AG09309 (cell line): ENCODE measurements around the gene GLYATL1.

Source experiments
- DNase-seq: peaks from one replicate; pipeline ENCODE4 v3.0.0-alpha.2; 2010; ENCODE audit warnings: low read depth
- H3K4me3 ChIP-seq: 2 replicates; pipeline ENCODE4 v1.5.1; 2011; ENCODE audit warnings: mild to moderate bottlenecking, low read depth, low read length, moderate library complexity; ENCODE audit not compliant: control insufficient read depth
- TF ChIP-seq, protein P1 (sequence below): IDR thresholded peaks from 2 replicates; pipeline ENCODE4 v1.5.1; 2011; ENCODE audit warnings: mild to moderate bottlenecking, low read depth, low read length, inconsistent platforms; ENCODE audit not compliant: insufficient read depth, control insufficient read depth; ENCODE audit errors: missing control alignments

GLYATL1 gene, protein sequence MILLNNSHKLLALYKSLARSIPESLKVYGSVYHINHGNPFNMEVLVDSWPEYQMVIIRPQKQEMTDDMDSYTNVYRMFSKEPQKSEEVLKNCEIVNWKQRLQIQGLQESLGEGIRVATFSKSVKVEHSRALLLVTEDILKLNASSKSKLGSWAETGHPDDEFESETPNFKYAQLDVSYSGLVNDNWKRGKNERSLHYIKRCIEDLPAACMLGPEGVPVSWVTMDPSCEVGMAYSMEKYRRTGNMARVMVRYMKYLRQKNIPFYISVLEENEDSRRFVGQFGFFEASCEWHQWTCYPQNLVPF

GRCh38 chr11:58939277-58939676 lies at the start of gene GLYATL1:
Gene GLYATL1, plus strand, starts transcription at chr11:58939488. Its CDS starts 7,600 bp downstream, at chr11:58947088.
- no peak within 1 kb of the TSS for H3K4me3 ChIP-seq
- DNase-seq = no peak
- TF ChIP-seq, protein P1, sequence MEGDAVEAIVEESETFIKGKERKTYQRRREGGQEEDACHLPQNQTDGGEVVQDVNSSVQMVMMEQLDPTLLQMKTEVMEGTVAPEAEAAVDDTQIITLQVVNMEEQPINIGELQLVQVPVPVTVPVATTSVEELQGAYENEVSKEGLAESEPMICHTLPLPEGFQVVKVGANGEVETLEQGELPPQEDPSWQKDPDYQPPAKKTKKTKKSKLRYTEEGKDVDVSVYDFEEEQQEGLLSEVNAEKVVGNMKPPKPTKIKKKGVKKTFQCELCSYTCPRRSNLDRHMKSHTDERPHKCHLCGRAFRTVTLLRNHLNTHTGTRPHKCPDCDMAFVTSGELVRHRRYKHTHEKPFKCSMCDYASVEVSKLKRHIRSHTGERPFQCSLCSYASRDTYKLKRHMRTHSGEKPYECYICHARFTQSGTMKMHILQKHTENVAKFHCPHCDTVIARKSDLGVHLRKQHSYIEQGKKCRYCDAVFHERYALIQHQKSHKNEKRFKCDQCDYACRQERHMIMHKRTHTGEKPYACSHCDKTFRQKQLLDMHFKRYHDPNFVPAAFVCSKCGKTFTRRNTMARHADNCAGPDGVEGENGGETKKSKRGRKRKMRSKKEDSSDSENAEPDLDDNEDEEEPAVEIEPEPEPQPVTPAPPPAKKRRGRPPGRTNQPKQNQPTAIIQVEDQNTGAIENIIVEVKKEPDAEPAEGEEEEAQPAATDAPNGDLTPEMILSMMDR = no peak

GRCh38 chr11:58893899-58894298 lies 45.4 kb upstream of the GLYATL1 start:
- TF ChIP-seq, protein P1 = no peak
- no peak for DNase-seq
- H3K4me3 ChIP-seq = no peak overlapping the region

DNA sequence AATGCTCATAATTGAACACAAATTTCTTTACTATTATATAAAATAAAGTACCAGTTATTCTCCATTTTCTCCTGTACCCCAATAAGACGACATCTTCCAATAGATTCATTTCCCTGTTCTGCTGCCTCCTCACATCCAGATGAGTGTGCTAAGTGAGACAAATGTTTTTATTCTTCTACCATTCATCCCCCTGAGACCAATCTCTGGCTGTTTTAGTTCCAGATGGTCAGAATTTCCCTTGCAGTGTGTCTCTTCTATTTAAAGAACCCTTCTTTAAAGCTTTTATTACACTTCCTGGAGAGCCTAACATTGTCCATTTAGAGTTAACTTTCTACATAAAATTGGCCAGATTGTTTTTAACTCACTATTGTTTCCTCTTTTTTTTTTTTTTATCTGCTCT lies 41.2 kb upstream of the GLYATL1 start:
- TF ChIP-seq, protein P1 = no peak
- H3K4me3 ChIP-seq = no peak overlapping the region
- DNase-seq = no peak

DNA sequence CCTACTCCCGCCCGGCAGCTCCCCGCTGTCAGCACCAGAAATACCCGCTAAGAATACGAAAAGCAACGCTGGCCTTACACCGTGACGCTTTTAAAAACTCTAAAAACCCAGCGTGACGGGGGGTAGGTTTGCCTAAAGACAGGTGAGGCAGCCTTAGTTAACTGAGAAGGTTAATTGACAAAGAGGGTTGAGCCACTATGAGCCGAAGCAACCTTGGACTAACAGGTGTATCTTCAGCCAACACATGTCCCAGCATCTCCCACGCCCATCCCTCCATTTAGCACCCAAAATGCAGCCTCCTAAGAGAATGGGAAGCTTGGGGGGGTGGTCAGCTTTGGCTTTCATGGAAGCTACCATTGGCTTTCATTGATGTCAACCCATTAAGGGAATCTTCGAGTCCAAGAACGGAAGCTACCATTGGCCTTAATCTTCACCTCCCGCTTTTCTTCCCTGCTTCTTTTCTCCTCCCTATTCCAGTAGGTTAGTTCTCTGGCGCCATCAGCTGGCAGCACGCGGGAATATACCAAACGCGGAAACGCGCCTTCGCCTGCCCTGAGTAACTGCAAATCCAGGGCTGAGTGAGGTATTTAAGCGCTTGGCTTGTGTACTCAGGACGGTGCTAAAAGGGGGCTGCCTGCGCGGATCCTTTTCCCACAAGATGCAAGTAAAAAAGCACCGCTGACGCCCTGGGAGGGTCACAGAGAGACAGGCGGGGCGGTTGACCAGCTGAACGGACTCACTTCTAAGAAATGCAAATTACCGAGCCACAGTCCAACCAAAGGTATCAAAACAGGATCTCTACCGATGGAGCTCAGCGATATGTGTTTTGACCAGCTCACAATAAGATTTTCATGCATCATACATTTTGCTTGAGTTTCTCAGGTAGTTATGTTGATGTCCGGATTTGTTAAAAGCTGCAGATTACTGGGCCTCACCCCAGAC lies 38.5 kb upstream of the GLYATL1 start:
- H3K4me3 ChIP-seq = no peak overlapping the region
- TF ChIP-seq, protein P1 = peak; percentile 80
- peak; percentile 46 for DNase-seq

DNA sequence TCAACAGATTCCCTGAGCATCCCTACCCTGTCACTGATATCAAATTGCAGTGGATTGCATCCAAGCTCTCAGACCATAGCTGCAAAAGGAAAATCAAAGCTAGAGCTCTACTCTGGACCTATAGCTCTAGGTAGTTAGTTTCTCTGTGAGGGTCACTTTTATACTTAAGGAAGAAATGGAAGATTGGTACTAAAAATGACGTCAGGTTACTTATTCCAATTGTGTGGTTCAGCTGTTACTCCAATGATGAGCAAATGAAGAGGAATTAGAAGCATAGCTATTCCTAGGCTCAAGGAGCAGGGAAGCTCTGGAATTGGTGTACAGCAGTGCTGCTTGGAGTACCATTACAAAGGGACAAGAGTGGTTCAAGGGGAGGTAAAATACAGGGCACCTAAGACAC lies 36.4 kb upstream of the GLYATL1 start:
- DNase-seq = no peak

More for the DNA sequence above, 36.4 kb upstream of the GLYATL1 start:
- TF ChIP-seq, protein P1 = no peak
- no peak overlapping the region for H3K4me3 ChIP-seq
